Activated T-helper 1 cell treated with Interleukin-2 at 50 U/mL for 16 hours (primary cell): Measurements from ENCODE around the gene CST7.

Experiments
- DNase-seq: peaks from one replicate; pipeline ENCODE4 v3.0.0-alpha.2; 2020; ENCODE audit warnings: low read depth

The CST7 gene

GRCh38 chr20:24965065-24965919, 16.2 kb downstream of the CST7 start:
- no peak for DNase-seq

DNA sequence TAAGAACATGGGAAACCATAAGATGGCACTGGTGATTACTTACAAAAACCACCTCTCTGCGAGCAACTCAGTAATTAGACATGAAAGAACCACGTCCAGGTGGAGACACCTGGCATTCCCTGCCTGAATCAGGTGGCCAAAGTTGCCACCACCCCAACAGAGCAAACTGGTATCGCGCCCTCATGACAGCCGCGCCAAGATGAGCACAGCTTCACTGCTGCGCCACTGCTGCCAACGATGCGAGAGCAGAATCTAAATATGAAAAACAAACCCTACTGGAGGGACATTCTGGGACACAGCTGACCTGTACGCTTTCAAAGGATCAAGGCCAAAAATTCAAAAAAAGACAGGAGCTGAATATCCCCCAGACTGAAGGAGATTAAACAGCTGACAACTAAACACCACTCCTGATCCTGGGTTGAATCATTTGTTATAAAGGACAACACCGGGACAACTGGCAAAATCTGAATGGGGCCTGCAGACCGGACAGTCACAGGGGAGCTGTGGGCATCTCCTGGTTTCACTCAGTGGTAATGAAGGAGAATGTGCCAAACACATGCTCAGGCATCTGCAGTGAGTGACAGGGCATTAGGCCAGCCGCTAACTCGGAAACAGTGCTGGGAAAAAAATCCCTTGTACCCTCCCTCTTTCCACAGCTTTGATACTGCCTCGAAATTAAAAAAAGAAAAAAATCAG, 17.4 kb downstream of the CST7 start:
- DNase-seq, result no peak

GRCh38 chr20:24968278-24968800, 19.3 kb downstream of the CST7 start:
- DNase-seq, result no peak

- DNase-seq, result no peak
These were observed 20.3 kb downstream of the CST7 start for GRCh38 chr20:24969186-24970029.

GRCh38 chr20:24970030-24970553, 21.0 kb downstream of the CST7 start:
- no peak for DNase-seq

GRCh38 chr20:24970754-24971153, 21.7 kb downstream of the CST7 start:
- DNase-seq, result no peak

GRCh38 chr20:24971376-24972101, 22.5 kb downstream of the CST7 start:
- DNase-seq, result no peak

DNA sequence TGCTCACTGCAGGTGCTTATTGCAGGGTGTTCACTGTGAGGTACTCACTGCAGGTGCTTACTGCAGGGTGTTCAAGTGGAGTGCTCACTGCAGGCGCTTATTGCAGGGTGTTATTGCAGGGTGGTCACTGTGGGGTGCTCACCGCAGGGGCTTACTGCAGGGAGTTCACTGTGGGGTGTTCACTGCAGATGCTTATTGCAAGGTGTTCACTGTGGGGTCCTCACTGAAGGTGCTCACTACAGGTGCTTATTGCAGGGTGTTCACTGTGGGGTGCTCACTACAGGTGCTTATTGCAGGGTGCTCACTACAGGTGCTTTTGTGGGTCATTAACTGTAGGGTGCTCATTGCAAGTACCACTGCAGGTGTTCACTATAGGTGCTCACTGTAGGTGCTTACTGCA, 23.3 kb downstream of the CST7 start:
- no peak for DNase-seq

- no peak for DNase-seq
These were observed 28.3 kb downstream of the CST7 start for GRCh38 chr20:24977336-24977735.

- no peak for DNase-seq
These were observed 28.7 kb downstream of the CST7 start for GRCh38 chr20:24977797-24978196.

DNA sequence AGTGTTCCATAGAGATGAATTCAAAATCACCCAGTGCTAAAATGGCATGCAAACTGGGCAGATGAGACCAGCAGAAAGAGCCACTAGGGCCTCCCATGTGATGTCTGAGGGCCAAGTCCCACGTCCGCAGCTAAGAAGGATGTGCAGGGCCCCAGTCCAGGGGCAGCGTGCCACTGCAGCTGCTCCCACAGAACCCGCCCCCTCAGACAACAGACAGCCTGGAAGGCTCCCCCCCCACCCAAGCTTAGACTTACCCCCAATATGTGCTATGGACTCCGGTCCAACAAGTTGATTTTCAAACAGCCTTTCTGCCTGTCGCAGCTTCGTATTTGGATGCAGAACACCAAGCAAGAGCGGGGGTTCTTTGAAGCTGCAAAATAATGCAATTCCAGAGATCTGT, 29.4 kb downstream of the CST7 start:
- no peak for DNase-seq

- no peak for DNase-seq
These were observed 30.2 kb downstream of the CST7 start for GRCh38 chr20:24979036-24979960.

DNA sequence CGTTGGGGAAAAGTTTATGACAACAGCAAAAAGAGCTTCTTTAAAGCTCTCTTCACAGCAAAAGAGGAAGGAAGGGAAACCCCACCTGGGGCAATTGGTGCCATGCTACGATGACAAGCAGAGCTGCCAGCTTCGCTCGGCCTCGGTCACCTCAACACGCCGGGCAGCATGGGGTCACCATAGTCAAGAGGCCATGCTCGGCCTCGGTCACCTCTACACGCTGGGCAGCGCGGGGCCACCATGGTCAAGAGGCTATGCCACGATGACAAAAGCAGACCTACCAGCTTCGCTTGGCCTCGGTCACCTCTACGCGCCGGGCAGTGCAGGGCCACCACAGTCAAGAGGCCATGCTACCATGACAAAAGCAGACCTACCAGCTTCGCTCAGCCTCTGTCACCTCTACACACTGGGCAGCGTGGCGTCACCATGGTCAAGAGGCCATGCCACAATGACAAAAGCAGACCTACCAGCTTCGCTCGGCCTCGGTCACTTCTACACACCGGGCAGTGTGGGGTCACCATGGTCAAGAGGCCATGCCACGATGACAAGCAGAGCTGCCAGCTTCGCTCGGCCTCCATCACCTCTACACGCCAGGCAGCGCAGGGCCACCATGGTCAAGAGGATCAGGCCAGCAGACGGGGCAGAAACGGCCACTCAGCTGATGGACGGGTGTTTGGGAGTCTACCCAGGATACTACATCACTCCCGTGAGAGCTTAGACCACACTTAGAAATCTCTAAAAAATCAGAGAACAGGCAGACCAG, 31.4 kb downstream of the CST7 start:
- DNase-seq, result no peak

- DNase-seq, result no peak
These were observed 32.2 kb downstream of the CST7 start for GRCh38 chr20:24981282-24981681.

GRCh38 chr20:24981790-24982189, 32.7 kb downstream of the CST7 start:
- no peak for DNase-seq

DNA sequence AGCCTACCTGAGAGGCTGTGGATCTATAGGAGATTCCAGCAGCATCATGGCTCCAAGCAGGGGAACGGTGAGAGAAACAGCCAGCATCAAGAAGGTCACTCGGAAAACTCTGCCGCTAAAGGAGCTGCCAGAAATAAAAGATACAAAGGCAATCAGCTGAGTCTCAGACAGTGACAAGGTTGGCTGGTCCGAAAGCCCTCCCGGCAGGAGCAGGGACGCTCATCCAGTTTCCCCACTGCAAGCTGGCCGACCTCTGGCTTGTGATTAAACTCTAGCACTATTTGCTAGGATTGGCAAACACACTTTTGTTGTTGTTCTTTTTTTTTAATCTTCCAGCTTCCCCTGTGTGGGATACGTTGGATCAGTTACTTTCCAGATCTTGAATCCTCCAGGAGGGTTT, 34.8 kb downstream of the CST7 start:
- no peak for DNase-seq

GRCh38 chr20:24984961-24985640, 36.0 kb downstream of the CST7 start:
- no peak for DNase-seq

- no peak for DNase-seq
These were observed 36.7 kb downstream of the CST7 start for GRCh38 chr20:24985802-24986201.

DNA sequence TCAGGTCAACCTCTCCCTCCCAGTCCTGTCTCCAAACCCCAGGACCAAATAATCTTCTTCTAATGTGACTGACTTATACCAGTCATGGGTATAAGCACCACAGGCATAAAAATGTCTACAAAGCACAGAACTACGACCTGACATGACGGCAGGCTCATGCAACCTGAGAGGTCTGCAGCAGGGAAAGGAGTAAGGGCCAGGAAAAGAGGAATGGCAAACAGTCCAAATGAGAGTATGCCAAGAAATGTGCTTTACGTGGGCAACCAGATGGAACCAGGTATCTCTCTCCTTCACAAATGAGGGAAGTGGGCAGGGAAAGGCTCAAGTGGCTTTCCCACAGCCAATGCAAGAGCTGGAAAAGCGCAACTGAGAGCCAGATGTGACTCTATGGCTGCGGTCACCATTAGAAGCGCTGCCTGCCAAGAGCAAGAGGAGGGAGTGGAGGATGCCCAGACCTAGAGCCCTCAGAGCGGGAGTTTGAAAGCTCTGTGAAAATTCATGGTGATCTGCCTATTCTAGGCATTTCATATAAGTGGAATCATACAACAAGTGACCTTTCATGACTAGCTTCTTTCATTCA, 37.5 kb downstream of the CST7 start:
- no peak for DNase-seq
